Effector memory CD4-positive, alpha-beta T cell (primary cell): Measurements from ENCODE around the gene SLC6A11.

Experiments
- DNase-seq, 3 donors: peaks; one replicate each; pipeline ENCODE4 v3.0.0-alpha.2; 2020
- H3K27ac ChIP-seq: 2 replicates; pipeline ENCODE4 v1.7.0; 2013; ENCODE audit warnings: mild to moderate bottlenecking, low read length, moderate library complexity; ENCODE audit not compliant: insufficient read depth, poor library complexity, severe bottlenecking
- H3K27me3 ChIP-seq: replicated peaks from 2 replicates; pipeline ENCODE4 v1.7.0; 2013; ENCODE audit warnings: mild to moderate bottlenecking, low read length; ENCODE audit not compliant: insufficient read depth, control insufficient read depth, poor library complexity, severe bottlenecking
- H3K36me3 ChIP-seq: 2 replicates; pipeline ENCODE4 v1.7.0; 2013; ENCODE audit warnings: mild to moderate bottlenecking, low read length, moderate library complexity; ENCODE audit not compliant: control insufficient read depth, insufficient read depth
- H3K4me1 ChIP-seq: 2 replicates; pipeline ENCODE4 v1.7.0; 2013; ENCODE audit warnings: low read length, mild to moderate bottlenecking; ENCODE audit not compliant: control insufficient read depth, insufficient read depth, poor library complexity, severe bottlenecking
- H3K4me3 ChIP-seq: 2 replicates; pipeline ENCODE4 v1.7.0; 2013; ENCODE audit warnings: low read length, low read depth, mild to moderate bottlenecking; ENCODE audit not compliant: insufficient read depth, poor library complexity, severe bottlenecking
- H3K9me3 ChIP-seq: 2 replicates; pipeline ENCODE4 v1.7.0; 2013; ENCODE audit warnings: mild to moderate bottlenecking, low read length, moderate library complexity; ENCODE audit not compliant: control insufficient read depth

Gene SLC6A11

DNA sequence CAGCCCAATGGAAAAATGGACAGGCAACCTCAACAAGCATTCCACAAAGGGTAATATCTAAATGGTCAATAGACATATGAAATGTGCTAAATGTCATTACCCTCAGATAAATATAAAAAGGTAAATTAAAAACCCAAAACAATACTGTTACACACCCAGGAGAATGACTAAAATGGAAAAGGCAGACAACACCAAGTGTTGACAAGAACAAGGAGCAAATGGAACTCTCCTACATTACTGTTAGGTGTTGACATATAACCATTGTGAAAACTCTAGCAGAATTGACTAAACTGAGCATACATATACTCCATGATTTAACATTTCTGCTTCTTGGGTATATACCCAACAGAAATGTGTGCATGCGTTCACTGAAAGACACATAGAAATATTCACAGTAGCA, 25.3 kb upstream of the SLC6A11 start:
- no peaks in the 10 kb centered on the region for H3K36me3 ChIP-seq
- no peaks in the 10 kb centered on the region for H3K9me3 ChIP-seq
- H3K27me3 ChIP-seq = no peaks in the 10 kb centered on the region
- DNase-seq = no peak
- H3K27ac ChIP-seq = no peak overlapping the region
- H3K4me3 ChIP-seq = no peak overlapping the region
- H3K4me1 ChIP-seq = no peaks in the 10 kb centered on the region

- H3K4me3 ChIP-seq = no peak overlapping the region
- H3K27me3 ChIP-seq = no peaks in the 10 kb centered on the region
- H3K9me3 ChIP-seq = no peaks in the 10 kb centered on the region
- H3K36me3 ChIP-seq = no peaks in the 10 kb centered on the region
- no peaks in the 10 kb centered on the region for H3K4me1 ChIP-seq
- H3K27ac ChIP-seq = no peak overlapping the region
- no peak for DNase-seq
These were observed 23.8 kb upstream of the SLC6A11 start for GRCh38 chr3:10792208-10792607.

DNA sequence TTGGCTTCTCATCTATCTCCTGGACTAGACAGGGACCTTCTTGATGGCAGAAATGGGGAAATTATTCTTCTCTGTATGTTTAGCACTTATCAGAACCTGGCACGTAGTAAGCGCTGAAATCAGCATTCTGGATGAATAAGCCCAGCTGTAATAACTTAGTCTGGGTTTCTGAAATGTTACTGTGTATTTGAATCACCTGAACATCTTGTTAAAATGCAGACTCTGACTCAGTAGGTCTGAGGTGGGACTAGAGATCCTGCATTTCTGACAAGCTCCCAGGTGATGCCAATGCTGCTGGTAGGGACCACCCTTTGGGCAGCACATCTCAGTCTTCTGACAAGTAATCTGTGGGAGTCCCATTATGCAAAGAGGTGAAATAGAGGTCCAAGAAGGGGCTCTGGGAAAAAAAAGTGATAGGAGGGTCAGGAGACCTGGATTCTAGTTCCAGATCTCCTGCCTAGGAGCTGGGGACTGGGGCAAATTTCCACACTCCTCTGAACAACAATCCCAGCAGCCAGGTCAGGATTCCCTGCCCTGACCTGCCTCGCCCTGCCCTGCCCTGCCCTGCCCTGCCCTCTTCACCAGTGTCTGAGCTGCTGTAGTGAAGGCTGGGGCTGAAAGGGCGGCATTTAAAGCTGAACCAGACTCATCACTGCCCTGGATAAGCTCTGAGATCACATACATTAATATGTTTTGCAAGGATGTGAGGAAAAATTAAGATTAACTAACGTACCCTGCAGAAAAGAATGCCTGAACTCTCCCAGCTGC, 17.2 kb upstream of the SLC6A11 start:
- Histone ChIP-seq H3K4me3 (no peak overlapping the region), H3K36me3 (no peaks in the 10 kb centered on the region), H3K4me1 (no peaks in the 10 kb centered on the region), H3K9me3 (no peaks in the 10 kb centered on the region), H3K27ac (no peak overlapping the region), H3K27me3 (no peaks in the 10 kb centered on the region)
- DNase-seq = no peak

GRCh38 chr3:10804183-10804648, 11.8 kb upstream of the SLC6A11 start:
- Histone ChIP-seq H3K36me3 (no peaks in the 10 kb centered on the region), H3K4me3 (no peak overlapping the region), H3K4me1 (no peaks in the 10 kb centered on the region), H3K27ac (no peak overlapping the region), H3K27me3 (no peaks in the 10 kb centered on the region), H3K9me3 (no peaks in the 10 kb centered on the region)
- no peak for DNase-seq

- Histone ChIP-seq H3K4me1 (no peaks in the 10 kb centered on the region), H3K27ac (no peak overlapping the region), H3K36me3 (no peaks in the 10 kb centered on the region), H3K27me3 (no peaks in the 10 kb centered on the region), H3K4me3 (no peak overlapping the region), H3K9me3 (no peaks in the 10 kb centered on the region)
- no peak for DNase-seq
These were observed 10.0 kb upstream of the SLC6A11 start for GRCh38 chr3:10806006-10806405.

DNA sequence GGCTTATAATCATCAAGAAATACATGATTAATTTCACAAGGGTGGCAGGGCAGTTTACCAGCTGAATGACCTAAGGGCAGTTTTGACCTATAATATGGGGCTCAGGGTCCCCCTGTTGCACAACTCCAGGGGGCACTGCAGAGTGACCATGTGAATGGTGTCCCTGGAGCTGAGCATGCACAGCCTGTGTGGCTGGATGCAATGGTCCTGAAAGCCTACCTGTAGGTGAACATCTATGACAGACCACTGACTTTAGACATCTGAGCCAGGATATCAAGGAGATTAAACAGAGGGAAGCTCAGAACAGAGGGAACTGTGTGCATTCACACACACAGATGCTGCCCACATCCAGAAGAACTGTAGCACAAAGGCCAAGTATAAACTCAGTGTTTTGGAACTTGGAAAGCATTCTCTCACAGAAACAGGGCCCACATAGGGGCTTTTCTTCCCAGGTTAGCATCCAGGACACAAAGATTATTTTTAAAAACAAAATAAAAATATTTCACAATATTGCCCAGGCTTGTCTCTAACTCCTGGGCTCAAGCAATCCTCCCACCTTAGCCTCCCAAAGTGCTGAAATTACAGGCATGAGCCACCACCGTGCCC, 7.8 kb upstream of the SLC6A11 start:
- Histone ChIP-seq H3K27me3 (no peaks in the 10 kb centered on the region), H3K4me3 (no peak overlapping the region), H3K27ac (no peak overlapping the region), H3K36me3 (no peaks in the 10 kb centered on the region), H3K9me3 (no peaks in the 10 kb centered on the region), H3K4me1 (no peaks in the 10 kb centered on the region)
- no peak for DNase-seq

- H3K9me3 ChIP-seq = no peaks in the 10 kb centered on the region
- no peaks in the 10 kb centered on the region for H3K4me1 ChIP-seq
- DNase-seq = no peak
- no peaks in the 10 kb centered on the region for H3K36me3 ChIP-seq
- no peak overlapping the region for H3K27ac ChIP-seq
- H3K27me3 ChIP-seq = no peaks in the 10 kb centered on the region
- no peak overlapping the region for H3K4me3 ChIP-seq
These were observed 7.1 kb upstream of the SLC6A11 start for GRCh38 chr3:10808974-10809373.

DNA sequence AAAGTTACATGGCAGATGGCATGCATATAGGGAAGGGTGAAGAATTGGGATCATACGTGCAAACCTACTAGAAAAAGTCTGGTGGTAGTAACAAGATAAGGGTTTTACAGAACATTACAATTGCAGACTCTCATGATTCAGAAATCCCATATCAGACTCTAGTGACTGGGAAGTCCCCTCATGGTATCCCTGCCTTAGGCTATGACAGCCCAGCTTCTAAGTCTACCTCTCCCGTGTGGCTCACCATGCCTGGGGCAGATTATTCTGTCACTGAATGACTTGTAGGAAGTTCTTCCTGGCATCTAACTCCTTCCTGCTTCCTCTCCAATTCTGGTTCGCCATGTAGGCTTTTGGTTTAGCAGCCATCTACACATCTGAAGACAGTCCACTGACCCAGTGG, 5.7 kb upstream of the SLC6A11 start:
- Histone ChIP-seq H3K9me3 (no peaks in the 10 kb centered on the region), H3K36me3 (no peaks in the 10 kb centered on the region), H3K27me3 (no peaks in the 10 kb centered on the region), H3K4me1 (no peaks in the 10 kb centered on the region), H3K4me3 (no peak overlapping the region), H3K27ac (no peak overlapping the region)
- no peak for DNase-seq

DNA sequence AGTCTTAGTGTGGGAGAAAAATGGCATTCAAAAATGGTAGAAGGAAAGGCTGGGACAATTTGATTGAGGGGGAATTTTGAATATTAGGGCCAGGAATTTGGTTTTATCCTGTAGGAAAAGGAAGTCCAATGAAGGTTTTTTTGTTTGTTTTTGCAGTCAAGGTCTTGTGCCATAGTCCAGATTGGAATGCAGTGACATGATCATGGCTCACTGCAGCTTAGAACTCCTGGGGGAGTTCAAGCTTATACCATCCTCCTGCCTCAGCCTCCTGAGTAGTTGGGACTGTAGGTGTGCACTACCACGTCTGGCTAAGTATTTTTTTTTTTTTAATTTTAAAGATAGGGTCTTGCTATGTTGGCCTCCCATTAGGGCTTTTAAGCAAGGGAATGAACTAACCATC, 2.6 kb upstream of the SLC6A11 start:
- H3K36me3 ChIP-seq = no peaks in the 10 kb centered on the region
- H3K4me3 ChIP-seq = no peak overlapping the region
- no peaks in the 10 kb centered on the region for H3K4me1 ChIP-seq
- no peaks in the 10 kb centered on the region for H3K9me3 ChIP-seq
- peaks cover 4% of the 10 kb centered on the region for H3K27me3 ChIP-seq
- no peak overlapping the region for H3K27ac ChIP-seq
- no peak for DNase-seq

DNA sequence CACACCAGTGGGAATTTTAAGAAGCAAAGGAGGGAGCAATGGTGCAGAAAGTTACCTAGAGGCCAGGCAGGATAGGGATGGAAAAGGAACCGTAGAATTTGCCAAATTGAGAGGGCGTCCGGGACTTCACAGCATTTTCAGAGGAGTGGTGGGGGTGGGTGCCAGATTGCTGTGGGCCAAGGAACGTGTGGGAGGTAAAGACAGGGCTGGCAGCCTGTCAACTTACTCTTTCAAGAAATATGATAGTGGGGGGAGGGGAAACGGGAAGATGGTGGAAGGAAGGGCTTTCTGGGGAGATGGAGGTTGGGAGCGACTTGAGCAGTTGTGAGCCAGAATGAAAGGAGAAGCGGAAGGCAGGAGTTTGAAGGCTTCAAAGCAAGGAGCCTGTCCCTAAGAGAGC, 1.4 kb upstream of the SLC6A11 start:
- H3K27ac ChIP-seq = no peak overlapping the region
- H3K36me3 ChIP-seq = no peaks in the 10 kb centered on the region
- no peaks in the 10 kb centered on the region for H3K9me3 ChIP-seq
- H3K4me3 ChIP-seq = no peak overlapping the region
- H3K4me1 ChIP-seq = no peaks in the 10 kb centered on the region
- no peak for DNase-seq
- H3K27me3 ChIP-seq = peaks cover 4% of the 10 kb centered on the region
